Measurements from ENCODE around the gene TTLL10. TPM values are rescaled to one million over a fixed set of nuclear protein-coding genes. Genes with fewer than 3 reads are reported as not detected.
"Not testable (repeated sequence)": the region's sequence is repeated elsewhere in the genome, so short reads cannot be mapped to it uniquely, and the experiment has no call there.

The TTLL10 gene
- total RNA-seq, 1 experiment from 2014 or later: not detected

DNA sequence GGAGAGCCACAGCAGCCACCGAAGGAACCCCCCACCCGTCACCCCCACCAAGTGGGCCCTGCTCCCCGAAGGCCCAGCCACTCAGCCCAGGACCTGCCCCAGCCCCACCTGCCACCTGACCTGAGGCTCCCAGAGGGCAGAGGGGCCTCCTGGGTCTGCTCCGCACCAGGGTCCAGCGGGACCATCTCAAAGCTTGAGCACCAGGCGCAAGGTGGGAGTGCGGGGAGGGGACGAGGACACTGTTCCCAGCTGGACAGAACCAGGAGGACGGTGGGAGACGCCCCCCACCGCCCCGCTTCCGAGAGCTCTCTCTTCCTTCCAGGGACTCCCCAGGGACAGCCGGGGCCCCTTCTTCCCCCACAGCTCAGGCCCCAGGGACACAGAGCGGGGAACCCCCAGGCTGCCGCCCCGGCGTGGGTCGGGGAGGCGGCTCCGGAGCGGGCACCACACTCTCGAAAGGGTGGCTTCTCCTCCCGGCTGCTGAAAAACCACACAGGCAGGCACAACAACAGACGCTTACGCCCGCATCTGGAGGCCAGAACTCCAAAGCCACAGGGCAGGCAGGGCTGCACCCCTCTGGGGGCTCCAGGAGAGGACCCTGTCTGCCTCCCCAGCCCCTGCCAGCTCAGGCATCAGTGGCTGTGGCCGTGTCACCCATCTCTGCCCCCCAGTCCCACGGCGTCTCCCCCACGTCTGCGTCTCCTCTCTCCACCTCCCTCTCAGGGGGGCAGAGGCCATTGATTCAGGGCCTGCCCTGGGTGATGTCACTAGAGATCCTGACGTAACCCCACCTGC is 1.9 kb upstream of the TTLL10 start:
- no peak for DNase-seq (ENCODE audit: low read depth)

- DNase-seq (ENCODE audit: low read depth): no peak
Observed at GRCh38 chr1:1173061-1173792, 453 bp upstream of the TTLL10 start.

GRCh38 chr1:1175221-1176062 is 1.8 kb downstream of the TTLL10 start:
- DNase-seq (ENCODE audit: low read depth): no peak

DNA sequence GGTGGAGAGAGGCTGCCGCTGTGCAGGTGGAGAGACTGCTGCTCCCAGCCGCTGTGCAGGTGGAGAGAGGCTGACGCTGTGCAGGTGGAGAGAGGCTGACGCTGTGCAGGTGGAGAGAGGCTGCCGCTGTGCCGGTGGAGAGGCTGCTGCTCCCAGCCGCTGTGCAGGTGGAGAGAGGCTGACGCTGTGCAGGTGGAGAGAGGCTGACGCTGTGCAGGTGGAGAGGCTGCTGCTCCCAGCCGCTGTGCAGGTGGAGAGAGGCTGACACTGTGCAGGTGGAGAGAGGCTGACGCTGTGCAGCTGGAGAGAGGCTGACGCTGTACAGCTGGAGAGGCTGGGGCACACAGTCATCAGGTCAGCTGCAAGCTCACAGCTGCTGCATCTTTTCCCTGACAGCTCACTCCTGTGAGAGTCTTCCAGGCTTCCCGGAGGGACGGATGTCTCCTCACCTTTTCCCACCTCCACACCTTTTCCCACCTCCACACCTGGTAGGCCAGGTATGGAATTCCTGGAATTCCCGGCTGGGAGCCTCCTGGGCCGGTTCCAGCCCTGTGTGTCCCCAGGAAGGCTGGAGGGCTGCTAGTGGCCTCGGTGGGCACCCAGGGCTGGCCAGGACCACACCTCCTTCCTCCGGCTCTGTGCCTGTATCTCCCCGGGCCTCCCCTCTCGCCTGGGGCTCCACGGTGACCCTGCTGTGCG is 2.5 kb downstream of the TTLL10 start:
- DNase-seq (ENCODE audit: low read depth): not testable (repeated sequence)

DNA sequence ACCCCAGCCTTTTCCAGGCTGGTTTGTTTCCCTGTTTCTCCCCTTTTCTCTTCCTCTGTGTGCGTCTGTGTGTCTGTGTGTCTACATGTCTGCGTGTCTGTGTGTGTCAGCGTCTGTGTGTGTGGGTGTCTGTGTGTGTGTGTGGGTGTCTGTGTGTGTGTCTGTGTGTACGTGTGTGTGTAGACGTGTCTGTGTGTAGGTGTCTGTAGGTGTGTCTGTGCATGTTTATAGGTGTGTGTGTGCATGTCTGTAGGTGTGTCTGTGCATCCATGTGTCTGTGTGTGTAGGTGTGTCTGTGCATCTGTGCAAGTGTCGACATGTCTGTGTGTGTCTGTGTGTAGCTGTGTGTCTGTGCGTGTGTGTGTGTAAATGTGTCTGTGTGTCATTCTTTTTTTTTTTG is 3.3 kb downstream of the TTLL10 start:
- no peak for DNase-seq (ENCODE audit: low read depth)

DNA sequence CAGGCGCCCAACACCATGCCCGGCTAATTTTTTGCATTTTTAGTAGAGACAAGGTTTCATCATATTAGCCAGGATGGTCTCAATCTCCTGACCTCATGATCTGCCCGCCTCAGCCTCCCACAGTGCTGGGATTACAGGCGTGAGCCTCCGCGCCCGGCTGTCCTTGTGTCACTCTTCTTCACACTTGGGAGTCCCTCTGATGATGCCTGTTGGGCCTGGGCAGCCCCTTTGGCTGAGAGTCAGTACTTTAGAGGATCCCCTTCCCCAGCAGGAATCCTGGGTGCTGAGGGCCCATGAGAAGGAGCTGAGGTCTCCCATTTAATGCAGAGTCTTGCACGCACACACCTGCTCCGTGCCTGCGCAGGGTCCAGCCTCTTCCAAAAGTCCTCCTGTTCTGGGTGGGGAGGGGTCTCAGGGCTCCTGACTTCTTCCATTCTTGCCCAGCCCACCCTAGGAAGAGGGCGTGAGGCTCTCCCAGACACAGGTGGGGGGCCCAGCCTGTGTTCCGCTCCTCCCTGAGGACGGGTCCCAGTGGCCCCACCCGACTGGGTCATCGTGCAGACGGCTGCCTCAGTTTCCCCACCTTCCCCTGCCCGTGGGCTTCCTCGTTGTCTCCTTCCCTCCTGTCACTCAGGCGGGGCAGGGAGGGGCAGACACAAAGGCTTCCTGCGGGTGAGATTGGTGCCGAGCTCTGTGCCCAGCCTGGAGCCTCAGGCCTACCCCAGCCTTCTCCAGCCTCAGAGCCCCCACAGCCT is 3.9 kb downstream of the TTLL10 start:
- DNase-seq (ENCODE audit: low read depth): no peak

- no peak for DNase-seq (ENCODE audit: low read depth)
Observed at GRCh38 chr1:1178794-1179331, 5.2 kb downstream of the TTLL10 start.

- DNase-seq (ENCODE audit: low read depth): no peak
Observed at GRCh38 chr1:1179346-1179982, 5.8 kb downstream of the TTLL10 start.

GRCh38 chr1:1179983-1180861 is 6.5 kb downstream of the TTLL10 start:
- no peak for DNase-seq (ENCODE audit: low read depth)

DNA sequence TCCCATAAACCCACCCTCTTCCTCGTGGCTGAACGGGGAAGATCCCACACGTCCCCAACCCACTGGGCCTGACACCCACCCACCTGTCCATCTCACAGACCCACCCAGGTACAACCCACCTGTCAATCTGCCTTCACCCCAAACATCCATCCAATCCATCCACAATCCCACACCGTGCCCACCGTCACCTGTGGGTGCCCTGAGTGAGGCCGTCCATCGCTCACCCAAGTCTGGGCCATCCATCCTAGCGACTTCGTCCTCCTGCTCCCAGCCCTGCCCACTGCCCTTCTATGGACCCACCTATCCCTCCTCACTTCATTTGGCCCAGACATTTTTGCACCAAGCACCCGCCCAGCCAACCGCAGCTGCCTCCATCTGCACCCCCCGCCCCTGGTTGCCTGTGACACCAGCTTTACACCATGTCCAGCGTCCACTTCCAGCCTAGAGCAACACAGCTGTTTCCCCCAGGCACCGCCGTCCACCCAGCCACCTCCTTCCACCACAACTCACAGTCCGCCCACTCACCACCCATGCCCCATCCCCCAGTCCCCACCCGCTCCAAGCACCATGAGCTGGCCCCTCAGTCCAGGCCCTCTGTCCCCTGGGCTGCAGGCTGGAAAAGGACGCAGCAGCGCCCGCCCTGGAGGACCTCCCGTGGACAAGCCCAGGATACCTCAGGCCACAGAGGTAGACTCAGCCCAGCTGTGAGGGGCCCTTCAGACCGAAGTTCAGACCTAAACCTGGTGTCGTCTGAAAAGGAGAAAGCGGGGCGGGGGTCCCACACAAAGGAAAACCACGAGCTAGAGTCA is 7.7 kb downstream of the TTLL10 start:
- no peak for DNase-seq (ENCODE audit: low read depth)

DNA sequence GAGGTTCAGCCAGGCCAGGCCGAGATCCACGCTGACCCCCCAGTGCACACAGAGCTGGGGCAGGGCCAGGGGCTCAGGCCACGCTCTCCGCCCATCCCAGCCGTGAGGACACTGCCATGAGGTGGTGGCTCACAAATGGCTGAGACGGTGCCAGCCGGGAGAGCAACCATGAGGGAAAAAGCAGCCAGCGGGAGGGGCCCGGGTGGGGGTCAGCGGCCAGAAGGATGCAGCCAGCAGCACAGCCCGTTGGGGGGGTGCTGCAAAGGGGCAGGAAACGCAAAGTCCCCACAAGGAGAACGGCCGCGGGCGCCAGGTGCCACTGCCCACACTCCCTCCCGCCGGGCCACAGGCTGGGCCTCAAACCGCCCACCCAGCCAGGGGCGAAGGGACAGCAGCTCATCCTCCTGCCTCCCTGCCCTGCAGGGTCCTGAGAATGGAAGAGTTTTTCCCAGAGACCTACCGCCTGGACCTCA is 8.3 kb downstream of the TTLL10 start:
- DNase-seq (ENCODE audit: low read depth): no peak

DNA sequence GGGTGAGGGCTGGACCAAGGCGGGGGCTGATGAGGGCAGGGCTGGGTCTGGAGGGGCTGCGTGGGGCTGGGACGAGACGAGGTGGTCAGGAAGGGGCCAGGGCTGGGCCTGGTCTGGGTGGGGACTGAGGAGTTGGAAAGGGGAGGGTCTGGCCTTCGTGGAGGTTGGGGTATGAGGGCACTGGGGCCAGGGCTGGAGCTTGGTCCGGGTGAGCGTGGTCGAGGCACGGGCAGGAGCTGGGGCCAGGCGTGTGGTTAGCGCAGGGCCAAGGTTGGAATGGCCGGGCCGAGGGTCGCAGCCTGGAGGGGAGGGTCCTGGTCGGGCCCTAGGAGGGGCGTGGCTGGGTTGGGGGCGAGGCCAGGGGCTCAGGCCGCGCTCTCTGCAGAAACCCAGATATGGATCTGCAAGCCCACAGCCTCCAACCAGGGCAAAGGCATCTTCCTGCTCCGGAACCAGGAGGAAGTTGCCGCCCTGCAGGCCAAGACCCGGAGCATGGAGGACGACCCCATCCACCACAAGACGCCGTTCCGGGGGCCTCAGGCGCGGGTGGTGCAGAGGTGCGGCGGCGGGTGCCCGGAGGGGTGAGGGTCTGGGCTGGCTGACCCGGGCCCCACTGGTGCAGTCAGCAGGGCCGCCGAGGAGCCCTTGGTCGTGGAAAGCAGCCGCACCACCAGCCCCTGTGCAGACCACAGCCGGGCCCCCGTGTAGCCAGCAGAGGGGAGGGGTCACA is 9.0 kb downstream of the TTLL10 start:
- DNase-seq (ENCODE audit: low read depth): no peak

DNA sequence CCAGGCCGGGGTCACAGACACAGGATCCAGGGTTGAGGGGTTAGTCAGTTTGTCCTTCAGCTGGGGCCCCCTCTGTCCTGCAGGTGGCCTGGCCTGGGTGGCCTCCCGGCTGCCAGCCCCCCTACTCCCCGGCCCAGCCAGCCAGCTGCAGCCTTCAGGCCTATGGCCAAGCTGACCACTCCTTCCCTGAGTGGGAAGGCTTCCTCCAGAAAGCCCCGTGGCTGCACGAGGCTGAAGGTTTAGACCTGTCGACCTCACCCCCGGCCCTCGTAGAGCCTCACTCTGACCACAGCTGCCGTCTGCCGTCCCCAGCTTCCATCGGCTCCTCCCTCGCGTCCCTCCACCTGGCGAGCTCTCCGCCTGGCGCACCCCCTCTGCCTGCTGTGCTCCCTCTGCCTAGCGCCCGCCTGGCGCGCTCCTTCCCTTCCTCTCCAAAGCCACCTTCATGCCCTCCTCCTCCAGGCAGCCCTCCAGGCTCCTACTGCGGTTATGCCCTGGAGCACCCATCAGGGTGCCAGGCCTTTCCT is 9.6 kb downstream of the TTLL10 start:
- no peak for DNase-seq (ENCODE audit: low read depth)

GRCh38 chr1:1183833-1184775 is 10.4 kb downstream of the TTLL10 start:
- DNase-seq (ENCODE audit: low read depth): no peak

- no peak for DNase-seq (ENCODE audit: low read depth)
Observed at GRCh38 chr1:1185101-1185765, 11.6 kb downstream of the TTLL10 start.

Data from RPMI7951 (cell line).